GM12892 (cell line): ENCODE results near the gene LSM8. TPM values are rescaled to one million over a fixed set of nuclear protein-coding genes. Genes with fewer than 3 reads are reported as not detected.
"Not testable (repeated sequence)": the region's sequence is repeated elsewhere in the genome, so short reads cannot be mapped to it uniquely, and the experiment has no call there.

Experiments used
- DNase-seq: peaks from one replicate; pipeline ENCODE4 v3.0.0; 2011; ENCODE audit not compliant: insufficient read length
- FAIRE-seq: peaks from 2 replicates; lab custom pipeline; 2011; peaks lifted over from hg19 to GRCh38; lab: Jason Lieb, UNC
- POLR2A ChIP-seq: IDR thresholded peaks from 2 replicates; pipeline ENCODE4 v1.6.1; 2011; ENCODE audit warnings: low read depth, low read length, control low read depth
- POLR2AphosphoS5 ChIP-seq: IDR thresholded peaks from 2 replicates; pipeline ENCODE4 v1.6.1; 2011; ENCODE audit warnings: low read depth, low read length, control low read depth
- TAF1 ChIP-seq: IDR thresholded peaks from 2 replicates; pipeline ENCODE4 v1.6.1; 2011; ENCODE audit warnings: low read depth, mild to moderate bottlenecking, control low read depth, low read length, borderline replicate concordance
- polyA plus RNA-seq: library from polyadenylated mRNA; unstranded; fragments of >200 nt; gene quantifications from one replicate; pipeline ENCODE4 v1.2.1, GENCODE V29; 2012; ENCODE audit warnings: missing spikeins, inconsistent platforms; ENCODE audit not compliant: missing spikeins

LSM8 gene
- 62.1 TPM for polyA plus RNA-seq

- peak; percentile 97 for FAIRE-seq
- DNase-seq, result peak; percentile 63
- TF ChIP-seq POLR2A (peak; percentile 89), POLR2AphosphoS5 (peak; percentile 89), TAF1 (peak; percentile 56; the same call in 1 of the 2 replicates)
Observed at GRCh38 chr7:118183786-118184564, at the start of gene LSM8. Gene LSM8, plus strand, starts transcription at chr7:118184164. Its CDS starts 60 bp downstream, at chr7:118184224.

GRCh38 chr7:118134420-118134819 lies 49.5 kb upstream of the LSM8 start:
- DNase-seq, FAIRE-seq: not testable (repeated sequence)

- FAIRE-seq, result no peak
- TF ChIP-seq POLR2AphosphoS5, result no peak
Observed at GRCh38 chr7:118140468-118140867, 43.5 kb upstream of the LSM8 start.

GRCh38 chr7:118142012-118142411 lies 42.0 kb upstream of the LSM8 start:
- no peak for FAIRE-seq
- no peak for DNase-seq
- TF ChIP-seq POLR2A, result no peak
- no peak for TF ChIP-seq TAF1
- no peak for TF ChIP-seq POLR2AphosphoS5

More at GRCh38 chr7:118140468-118140867, 43.5 kb upstream of the LSM8 start:
- DNase-seq, result no peak

- FAIRE-seq (no peak), DNase-seq (no peak)
- TF ChIP-seq TAF1, result no peak
- no peak for TF ChIP-seq POLR2A
- no peak for TF ChIP-seq POLR2AphosphoS5
Observed at GRCh38 chr7:118148930-118149329, 35.0 kb upstream of the LSM8 start.

GRCh38 chr7:118149394-118149793 lies 34.6 kb upstream of the LSM8 start:
- TF ChIP-seq TAF1, result no peak
- no peak for TF ChIP-seq POLR2AphosphoS5
- no peak for TF ChIP-seq POLR2A
- FAIRE-seq (no peak), DNase-seq (no peak)

- FAIRE-seq, result no peak
- no peak for DNase-seq
- no peak for TF ChIP-seq POLR2A
- no peak for TF ChIP-seq POLR2AphosphoS5
- no peak for TF ChIP-seq TAF1
Observed at GRCh38 chr7:118151671-118152070, 32.3 kb upstream of the LSM8 start.

- DNase-seq (no peak), FAIRE-seq (no peak)
- TF ChIP-seq POLR2A (no peak), POLR2AphosphoS5 (no peak), TAF1 (no peak)
Observed at GRCh38 chr7:118152149-118152548, 31.8 kb upstream of the LSM8 start.

- TF ChIP-seq POLR2AphosphoS5 (no peak), TAF1 (no peak), POLR2A (no peak)
- no peak for DNase-seq
- no peak for FAIRE-seq
Observed at GRCh38 chr7:118152654-118153053, 31.3 kb upstream of the LSM8 start.

- TF ChIP-seq TAF1 (no peak), POLR2A (no peak), POLR2AphosphoS5 (no peak)
- FAIRE-seq (peak; percentile 27), DNase-seq (no peak)
Observed at GRCh38 chr7:118153551-118154177, 30.3 kb upstream of the LSM8 start.

- DNase-seq, result no peak
- TF ChIP-seq POLR2A, result no peak
- no peak for TF ChIP-seq TAF1
- TF ChIP-seq POLR2AphosphoS5, result no peak
- FAIRE-seq, result no peak
Observed at GRCh38 chr7:118158766-118159165, 25.2 kb upstream of the LSM8 start.

GRCh38 chr7:118169146-118169545 lies 14.8 kb upstream of the LSM8 start:
- TF ChIP-seq POLR2AphosphoS5, result no peak
- TF ChIP-seq TAF1, result no peak
- TF ChIP-seq POLR2A, result no peak
- no peak for FAIRE-seq

More at GRCh38 chr7:118169146-118169545, 14.8 kb upstream of the LSM8 start:
- DNase-seq, result no peak
